Measurements from ENCODE around the gene CIAPIN1.
"Not testable (repeated sequence)": the region's sequence is repeated elsewhere in the genome, so short reads cannot be mapped to it uniquely, and the experiment has no call there.

The CIAPIN1 gene

DNA sequence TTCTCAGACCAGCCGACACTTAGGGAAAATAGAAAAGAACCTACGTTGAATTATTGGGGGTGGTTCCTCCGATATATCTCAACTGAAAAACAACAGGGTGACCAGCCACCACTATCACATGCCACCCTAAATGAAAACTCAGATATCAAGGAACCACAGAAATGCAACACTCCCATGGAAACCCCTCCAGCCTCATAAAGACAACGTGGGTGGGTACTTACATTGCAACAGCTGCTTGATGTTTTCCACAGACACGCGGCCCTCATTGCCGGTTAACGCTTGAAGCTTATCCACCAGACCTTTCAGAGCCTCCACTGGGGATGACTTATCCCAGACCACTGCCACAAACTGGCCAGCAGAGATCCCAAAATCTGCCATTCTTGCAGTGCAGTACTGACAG is 6.6 kb downstream of the CIAPIN1 start:
- DNase-seq (ENCODE audit: low read depth in 2 of 2): not testable (repeated sequence)

DNA sequence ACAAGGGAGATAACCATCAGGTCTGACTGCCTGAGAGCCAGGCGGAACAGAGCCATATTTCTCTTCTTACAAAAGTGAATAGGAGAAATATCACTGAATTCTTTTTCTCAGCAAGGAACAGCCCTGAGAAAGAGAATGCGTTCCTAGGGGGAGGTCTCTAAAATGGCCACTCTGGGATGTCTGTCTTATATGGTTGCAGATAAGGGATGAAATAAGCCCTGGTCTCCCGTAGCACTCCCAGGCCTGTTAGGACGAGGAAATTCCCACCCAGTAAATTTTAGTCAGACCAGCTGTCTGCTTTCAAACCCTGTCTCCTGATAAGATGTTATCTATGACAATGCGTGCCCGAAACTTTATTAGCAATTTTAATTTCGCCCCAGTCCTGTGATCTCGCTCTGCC is 7.2 kb downstream of the CIAPIN1 start:
- DNase-seq (ENCODE audit: low read depth in 2 of 2): not testable (repeated sequence)

DNA sequence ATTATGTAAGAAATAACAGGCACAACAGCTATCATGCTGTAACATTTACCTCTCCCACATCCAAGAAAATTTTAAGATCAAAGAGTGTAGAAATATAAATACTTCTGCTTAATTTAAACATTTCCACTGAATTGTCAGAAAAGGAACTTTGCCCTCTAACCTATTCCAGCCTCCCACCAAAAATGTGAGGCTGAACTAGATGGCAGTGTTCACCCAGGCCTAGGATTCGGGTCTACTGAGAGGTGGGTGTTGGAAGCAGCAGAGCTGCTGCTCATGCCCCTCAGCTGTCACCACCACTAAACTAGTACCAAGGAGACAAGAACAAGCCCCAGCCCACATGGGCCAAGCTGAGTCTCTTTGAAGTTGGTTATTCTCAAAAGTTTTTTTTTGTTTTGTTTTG is 11.3 kb downstream of the CIAPIN1 start:
- no peak for DNase-seq (ENCODE audit: low read depth in 2 of 2)

- no peak for DNase-seq (ENCODE audit: low read depth in 2 of 2)
Observed at GRCh38 chr16:57434003-57434402, 13.2 kb downstream of the CIAPIN1 start.

- DNase-seq (ENCODE audit: low read depth in 2 of 2): no peak
Observed at GRCh38 chr16:57432989-57433388, 14.2 kb downstream of the CIAPIN1 start.

DNA sequence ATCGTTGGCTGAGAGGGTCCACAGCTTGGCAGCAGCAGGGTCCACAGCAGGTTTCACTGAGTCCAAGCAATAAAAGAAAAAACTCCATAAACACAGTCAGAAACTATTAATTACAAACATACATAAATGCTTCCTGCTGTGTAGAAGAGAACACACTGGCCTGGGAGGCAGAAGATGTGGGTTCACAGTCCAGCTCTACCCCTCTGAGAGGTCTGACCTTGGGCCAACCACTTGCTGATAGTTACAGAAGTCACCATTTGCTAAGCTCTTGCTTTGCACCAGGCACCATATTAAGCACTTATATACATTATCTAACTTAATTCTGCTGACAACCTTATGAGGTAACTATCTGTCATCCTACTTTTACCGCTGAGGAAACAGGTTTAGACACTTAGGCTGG is 14.7 kb downstream of the CIAPIN1 start:
- no peak for DNase-seq (ENCODE audit: low read depth in 2 of 2)

- no peak for DNase-seq (ENCODE audit: low read depth in 2 of 2)
Observed at GRCh38 chr16:57430955-57431354, 16.2 kb downstream of the CIAPIN1 start.

DNA sequence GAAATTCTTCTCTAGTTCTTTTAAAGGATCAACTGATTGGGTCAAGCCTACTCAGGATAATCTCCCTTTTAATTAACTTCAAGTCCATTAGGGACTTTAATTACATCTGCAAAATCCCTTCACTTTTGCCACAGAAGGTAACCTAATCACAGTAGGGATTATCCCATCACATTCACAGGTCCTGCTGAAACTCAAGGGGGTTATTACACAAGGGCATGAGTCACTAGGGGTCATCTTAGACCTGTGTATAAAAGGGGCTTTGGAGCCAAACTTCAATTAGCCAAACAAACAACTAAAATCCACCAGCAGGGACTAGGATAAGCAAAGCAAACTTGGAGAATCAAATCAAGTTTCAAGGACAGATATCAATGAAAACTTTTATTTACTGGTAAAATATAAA is 19.4 kb downstream of the CIAPIN1 start:
- DNase-seq (ENCODE audit: low read depth in 2 of 2): no peak

- no peak for DNase-seq (ENCODE audit: low read depth in 2 of 2)
Observed at GRCh38 chr16:57427307-57427706, 19.9 kb downstream of the CIAPIN1 start.

DNA sequence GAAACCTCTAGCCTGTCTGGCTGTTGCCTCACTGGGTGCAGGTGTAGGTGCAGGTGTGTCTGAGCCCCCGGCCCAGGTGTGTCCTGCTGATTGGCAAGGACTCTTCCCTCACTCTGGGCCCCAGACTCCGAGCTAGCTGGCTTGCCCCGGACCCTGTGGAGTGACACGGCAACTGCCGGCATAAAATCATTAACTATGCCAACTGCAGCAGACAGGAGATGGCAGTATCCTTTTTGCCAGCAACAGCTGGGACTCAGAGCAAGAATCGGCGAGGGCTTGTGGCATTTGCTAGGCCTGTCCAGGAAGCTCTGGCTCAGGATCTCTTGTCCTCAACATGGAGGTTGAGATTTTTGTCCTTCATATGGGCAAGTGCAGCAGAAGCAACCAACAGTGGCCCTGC is 20.8 kb downstream of the CIAPIN1 start:
- no peak for DNase-seq (ENCODE audit: low read depth in 2 of 2)

DNA sequence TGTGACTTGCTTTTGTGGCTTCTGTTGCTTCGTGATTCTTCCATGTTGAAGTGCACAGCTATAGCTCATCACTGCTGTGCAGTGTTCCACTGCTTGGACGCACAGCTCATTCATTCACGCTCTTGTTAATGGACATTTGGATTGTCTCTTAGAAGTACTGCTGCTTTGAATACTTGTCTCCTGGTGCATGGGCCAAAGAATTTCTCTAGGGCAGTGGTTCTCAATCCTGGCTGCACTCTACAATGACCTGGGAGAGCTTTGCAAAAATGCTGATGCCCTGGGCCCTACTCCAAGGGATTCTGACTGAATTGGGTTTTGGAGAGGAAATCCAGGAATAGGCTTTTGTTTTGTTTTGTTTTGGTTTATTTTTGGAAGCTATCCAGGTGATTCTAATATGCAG is 22.6 kb downstream of the CIAPIN1 start:
- DNase-seq (ENCODE audit: low read depth in 2 of 2): no peak

GRCh38 chr16:57423152-57423551 is 24.0 kb downstream of the CIAPIN1 start:
- DNase-seq (ENCODE audit: low read depth in 2 of 2): no peak

GRCh38 chr16:57422026-57422944 is 24.9 kb downstream of the CIAPIN1 start:
- no peak for DNase-seq (ENCODE audit: low read depth in 2 of 2)

DNA sequence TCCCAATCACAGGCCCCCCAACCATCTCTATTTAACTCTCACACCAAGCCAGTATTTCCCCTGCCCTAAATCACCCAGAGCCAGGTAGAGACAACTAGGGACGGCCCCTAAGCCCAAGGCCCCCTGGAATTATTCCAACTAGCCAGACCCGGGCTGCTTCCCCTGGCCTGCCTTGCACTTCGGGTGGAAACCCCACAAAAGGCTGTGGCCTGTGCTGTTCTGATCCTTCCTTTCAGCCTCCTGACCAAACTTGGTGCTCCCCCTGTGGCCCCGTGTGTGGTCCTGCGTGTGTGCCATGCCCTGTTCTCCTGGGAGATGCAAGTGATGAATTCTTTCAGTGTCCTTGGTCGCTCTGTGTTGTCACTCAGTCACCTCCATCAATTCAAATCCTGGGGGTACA is 27.7 kb downstream of the CIAPIN1 start:
- DNase-seq (ENCODE audit: low read depth in 2 of 2): no peak

DNA sequence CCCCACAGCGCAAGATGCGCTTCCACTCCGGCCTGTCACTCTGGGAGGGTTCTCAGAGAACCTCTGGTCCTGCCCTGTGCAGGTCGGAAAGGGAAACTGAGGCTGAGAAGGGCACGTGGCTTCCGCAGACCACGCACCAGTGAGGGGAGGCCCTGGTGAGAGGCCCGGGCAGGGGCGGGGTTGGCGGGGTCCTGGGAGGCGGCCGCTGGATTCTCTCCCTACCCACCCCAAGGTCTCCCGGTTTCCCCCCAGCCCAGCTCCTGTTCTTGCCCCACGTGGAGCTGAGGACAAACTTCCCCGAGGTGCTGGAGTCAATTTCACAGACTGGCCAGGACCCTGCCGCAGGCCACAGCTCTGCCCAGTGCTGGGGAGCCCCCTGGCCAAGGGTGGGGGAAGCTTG is 31.1 kb downstream of the CIAPIN1 start:
- no peak for DNase-seq (ENCODE audit: low read depth in 2 of 2)

DNA sequence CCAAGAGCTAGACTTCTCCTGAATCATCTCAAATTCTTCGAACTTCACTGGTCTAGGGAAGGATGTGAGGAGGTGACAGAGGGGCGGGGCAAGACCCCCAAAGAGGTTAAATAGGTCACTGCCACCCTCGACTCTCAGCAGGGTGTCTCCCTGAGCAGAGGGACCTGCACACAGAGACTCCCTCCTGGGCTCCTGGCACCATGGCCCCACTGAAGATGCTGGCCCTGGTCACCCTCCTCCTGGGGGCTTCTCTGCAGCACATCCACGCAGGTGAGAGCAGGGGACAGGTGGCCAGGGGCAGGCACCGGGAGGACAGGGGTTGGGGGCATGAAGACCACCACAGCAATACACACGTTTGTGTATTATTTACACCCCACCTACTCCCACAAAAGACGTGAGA is 33.5 kb downstream of the CIAPIN1 start:
- DNase-seq (ENCODE audit: low read depth in 2 of 2): no peak

- no peak for DNase-seq (ENCODE audit: low read depth in 2 of 2)
Observed at GRCh38 chr16:57413301-57413730, 33.9 kb downstream of the CIAPIN1 start.

DNA sequence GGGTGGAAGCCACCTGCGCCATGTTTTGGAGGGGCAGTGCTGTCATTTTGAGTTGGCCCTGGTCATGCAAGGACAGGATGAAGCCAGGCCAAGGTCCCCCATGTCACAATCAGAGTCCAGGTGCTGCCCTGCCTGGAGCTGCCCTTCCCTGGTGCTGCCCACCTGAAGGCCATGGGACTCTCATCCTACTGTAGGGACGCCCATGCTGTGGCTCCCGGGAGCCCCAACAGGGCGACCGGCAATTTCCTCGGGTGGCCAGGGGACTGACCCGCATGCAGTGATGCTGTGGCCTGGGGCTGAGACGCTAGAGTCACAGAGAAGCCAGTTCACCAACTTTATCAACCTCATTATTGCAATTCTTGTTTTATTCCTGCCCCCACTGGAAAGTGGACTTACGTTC is 34.6 kb downstream of the CIAPIN1 start:
- DNase-seq (ENCODE audit: low read depth in 2 of 2): no peak

DNA sequence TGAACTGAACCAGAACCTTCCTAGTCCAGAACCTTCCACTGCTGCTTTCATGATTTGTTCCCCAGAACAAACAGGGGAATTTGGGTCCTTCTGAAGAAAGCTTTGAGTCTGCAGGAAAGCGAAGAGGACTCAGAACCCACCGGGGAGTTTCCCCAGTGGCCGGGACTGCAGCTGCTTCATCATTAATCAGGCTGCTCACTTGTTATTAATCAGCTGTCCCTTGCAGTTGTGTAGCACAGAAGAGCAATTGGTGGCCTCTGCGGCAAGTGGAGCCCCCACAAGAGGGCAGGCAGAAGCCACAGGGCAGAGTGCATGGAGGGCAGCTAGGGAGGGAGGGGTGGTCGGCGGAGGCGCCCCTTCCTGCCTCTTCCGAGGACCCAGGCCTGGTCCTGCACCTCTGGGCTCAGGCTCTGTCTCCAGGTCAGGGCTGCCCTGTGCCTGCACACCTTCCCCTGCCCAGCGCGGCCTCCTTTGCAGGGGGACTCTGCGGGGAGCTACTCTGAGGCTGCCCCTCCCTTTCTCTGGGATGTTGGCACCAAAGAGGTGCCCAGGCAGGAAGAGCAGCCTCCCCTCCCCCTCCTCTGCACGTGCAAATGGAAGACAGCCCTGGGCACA is 35.7 kb downstream of the CIAPIN1 start:
- DNase-seq (ENCODE audit: low read depth in 2 of 2): no peak

- no peak for DNase-seq (ENCODE audit: low read depth in 2 of 2)
Observed at GRCh38 chr16:57409870-57410587, 37.2 kb downstream of the CIAPIN1 start.

DNA sequence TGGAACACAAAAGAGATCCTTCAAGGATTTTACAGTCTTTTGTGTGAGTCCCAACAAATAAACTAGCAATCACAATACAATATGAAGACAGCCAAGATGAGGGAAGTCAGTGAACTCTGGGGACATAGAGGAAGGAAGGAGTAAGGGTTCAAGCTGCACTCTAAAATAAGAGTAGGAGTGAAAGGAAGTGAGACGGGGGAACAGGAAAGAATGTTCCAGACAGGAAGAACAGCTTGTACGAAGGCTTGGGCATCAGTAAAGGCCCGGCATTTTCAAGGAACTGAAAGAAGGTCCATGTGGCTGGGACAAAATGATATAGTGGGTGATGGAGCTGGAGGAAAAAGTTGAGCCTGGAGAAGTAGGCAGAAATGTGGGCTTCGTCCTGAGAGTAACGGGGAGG is 38.1 kb downstream of the CIAPIN1 start:
- no peak for DNase-seq (ENCODE audit: low read depth in 2 of 2)

GRCh38 chr16:57407521-57408353 is 39.4 kb downstream of the CIAPIN1 start:
- no peak for DNase-seq (ENCODE audit: low read depth in 2 of 2)

All from stimulated activated CD4-positive, alpha-beta T cell treated with anti-CD3 and anti-CD28 coated beads, Interleukin-15, amount 100 ng/mL, for 48 hours (primary cell).